Thyroid gland (tissue), 4 donors: ENCODE measurements around the gene TREX2. TPM values are rescaled to one million over a fixed set of nuclear protein-coding genes. Genes with fewer than 3 reads are reported as not detected.
A peak's percentile ranks its signal among the peaks of the same experiment; 100 is the strongest.

Experiments used
- DNase-seq, 2 donors: peaks; one replicate each; pipeline ENCODE4 v3.0.0-alpha.2; 2019
- H3K27ac ChIP-seq, 3 donors: fragments of 200-600 bp; sonication (generic); 1 replicate in 2 of 3; 2 replicates in 1 of 3; pipeline ENCODE4 v1.5.1; 2016 to 2019; ENCODE audit warnings: mild to moderate bottlenecking in 1 of 3, moderate library complexity in 1 of 3
- H3K27me3 ChIP-seq: fragments of 200-600 bp; sonication (generic); one replicate; pipeline ENCODE4 v1.5.1; 2019
- H3K36me3 ChIP-seq, 2 donors: fragments of 200-600 bp; sonication (generic); one replicate each; pipeline ENCODE4 v1.5.1; 2016 to 2019
- H3K4me1 ChIP-seq, 2 donors: fragments of 200-600 bp; sonication (generic); one replicate each; pipeline ENCODE4 v1.5.1; 2017 to 2019
- H3K4me3 ChIP-seq, 3 donors: fragments of 200-600 bp; sonication (generic); replicated peaks in 1 of 3; 1 replicate in 2 of 3; 2 replicates in 1 of 3; pipeline ENCODE4 v1.5.1; 2016; ENCODE audit warnings: mild to moderate bottlenecking in 1 of 3
- H3K9me3 ChIP-seq: fragments of 200-600 bp; sonication (generic); one replicate; pipeline ENCODE4 v1.5.1; 2017
- POLR2A ChIP-seq, 2 donors: fragments of 450-650 bp; IDR thresholded peaks; one replicate each; pipeline ENCODE4 v1.6.1; 2017; ENCODE audit warnings: antibody characterized with exemption in 2 of 2, mild to moderate bottlenecking in 2 of 2, moderate library complexity in 1 of 2
- WGBS, 2 donors: methylation state at CpG; one replicate each; pipeline ENCODE4 v1.1.5; 2017; 5-methylcytosine and 5-hydroxymethylcytosine counted together
- intact Hi-C: fragments of 100-400 bp; cut with DNase I; formaldehyde crosslinking; loops from one replicate; pipeline ENCODE4 v1.15.1; 2023
- total RNA-seq, 4 donors: library from RNA; depleted of rRNA; stranded (reverse); fragments of >200 nt; gene quantifications; one replicate each; pipeline ENCODE4 v1.2.3, GENCODE V29; 2016
- TF ChIP-seq, protein P1 (sequence below), 6 experiments: fragments of 200-600 bp in 3 of 6; fragments of 450-650 bp in 3 of 6; sonication (generic) in 3 of 6; IDR thresholded peaks; one replicate each; pipeline ENCODE4 v1.5.1; 2016 to 2019; ENCODE audit warnings: antibody characterized with exemption in 6 of 6, mild to moderate bottlenecking in 2 of 6, inconsistent platforms in 1 of 6, moderate library complexity in 1 of 6

Gene TREX2
- total RNA-seq, 4 donors from 2014 or later = 0.40 to 8.9 (median 3.2) TPM; not detected in 1

DNA sequence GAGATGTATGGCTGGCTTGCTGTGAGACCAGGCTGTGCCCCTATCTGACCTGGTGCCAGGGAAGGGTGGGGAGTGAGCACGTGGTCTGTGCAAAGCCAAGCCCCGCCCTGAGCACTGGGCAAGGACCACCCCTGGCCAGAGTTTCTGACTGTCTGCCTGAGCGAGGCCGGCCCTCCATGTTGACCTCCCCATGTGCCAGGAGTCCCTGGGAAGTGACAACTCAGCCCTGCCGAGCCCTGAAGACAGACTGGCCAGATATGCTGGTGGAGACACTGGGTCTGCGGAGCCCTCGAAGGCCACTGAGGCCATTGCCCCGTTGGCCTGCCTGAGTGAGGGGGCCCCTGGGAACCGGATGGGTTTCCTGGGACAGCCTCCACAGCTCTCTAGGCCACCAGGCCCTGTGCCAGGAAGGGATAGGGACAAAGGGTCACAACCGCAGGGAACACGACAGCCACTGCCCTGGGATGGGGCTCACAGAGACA is 41.8 kb upstream of the TREX2 start:
- Histone ChIP-seq H3K4me3 (no peak overlapping the region), H3K36me3 (no peaks in the 10 kb centered on the region), H3K27me3 (no peaks in the 10 kb centered on the region), H3K9me3 (no peaks in the 10 kb centered on the region), H3K27ac (no peak overlapping the region), H3K4me1 (peaks cover 0 to 4% of the 10 kb centered on the region in 2 donors)
- 40 to 68% methylated on average over 1 to 7 of the region's 11 CpGs for WGBS, 2 donors
- TF ChIP-seq, protein P1, sequence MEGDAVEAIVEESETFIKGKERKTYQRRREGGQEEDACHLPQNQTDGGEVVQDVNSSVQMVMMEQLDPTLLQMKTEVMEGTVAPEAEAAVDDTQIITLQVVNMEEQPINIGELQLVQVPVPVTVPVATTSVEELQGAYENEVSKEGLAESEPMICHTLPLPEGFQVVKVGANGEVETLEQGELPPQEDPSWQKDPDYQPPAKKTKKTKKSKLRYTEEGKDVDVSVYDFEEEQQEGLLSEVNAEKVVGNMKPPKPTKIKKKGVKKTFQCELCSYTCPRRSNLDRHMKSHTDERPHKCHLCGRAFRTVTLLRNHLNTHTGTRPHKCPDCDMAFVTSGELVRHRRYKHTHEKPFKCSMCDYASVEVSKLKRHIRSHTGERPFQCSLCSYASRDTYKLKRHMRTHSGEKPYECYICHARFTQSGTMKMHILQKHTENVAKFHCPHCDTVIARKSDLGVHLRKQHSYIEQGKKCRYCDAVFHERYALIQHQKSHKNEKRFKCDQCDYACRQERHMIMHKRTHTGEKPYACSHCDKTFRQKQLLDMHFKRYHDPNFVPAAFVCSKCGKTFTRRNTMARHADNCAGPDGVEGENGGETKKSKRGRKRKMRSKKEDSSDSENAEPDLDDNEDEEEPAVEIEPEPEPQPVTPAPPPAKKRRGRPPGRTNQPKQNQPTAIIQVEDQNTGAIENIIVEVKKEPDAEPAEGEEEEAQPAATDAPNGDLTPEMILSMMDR (IDR thresholded peaks at IDR 0.05) = no peak
- TF ChIP-seq POLR2A (IDR thresholded peaks at IDR 0.05) = no peak
- no peak for DNase-seq
- intact Hi-C loops = no loop called here

DNA sequence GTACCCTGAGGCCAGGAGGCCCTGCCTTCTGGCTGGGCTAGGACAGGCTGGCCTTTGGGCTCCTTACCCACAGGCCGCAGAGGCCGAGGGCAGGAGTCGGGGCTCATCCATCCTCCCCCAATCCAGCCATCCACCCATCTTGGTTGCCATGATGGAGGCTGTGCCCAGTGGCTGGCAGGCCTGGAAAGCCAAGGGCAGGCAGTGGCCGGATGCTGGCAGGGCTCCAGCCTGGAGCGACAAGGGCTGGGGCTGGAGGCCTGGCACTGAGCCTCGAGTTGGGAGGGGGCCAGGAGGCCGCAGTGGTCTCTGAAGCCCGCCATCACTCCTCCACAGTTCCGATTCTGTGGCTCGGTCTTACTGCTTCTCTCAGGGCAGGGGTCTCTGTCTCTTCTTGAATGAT is 40.3 kb upstream of the TREX2 start:
- no peaks in the 10 kb centered on the region for H3K27me3 ChIP-seq
- H3K9me3 ChIP-seq = no peaks in the 10 kb centered on the region
- peak; percentile 31 to 35 for DNase-seq
- TF ChIP-seq, protein P1 (IDR thresholded peaks at IDR 0.05) = no peak
- intact Hi-C loops = no loop called here
- H3K4me1 ChIP-seq = peaks cover 0 to 4% of the 10 kb centered on the region in 2 donors
- 77% methylated on average over 5 of the region's 10 CpGs; no CpG with 5 or more reads in 1 of the 2 donors for WGBS, 2 donors
- no peak overlapping the region for H3K4me3 ChIP-seq
- H3K36me3 ChIP-seq = no peaks in the 10 kb centered on the region
- no peak overlapping the region for H3K27ac ChIP-seq

DNA sequence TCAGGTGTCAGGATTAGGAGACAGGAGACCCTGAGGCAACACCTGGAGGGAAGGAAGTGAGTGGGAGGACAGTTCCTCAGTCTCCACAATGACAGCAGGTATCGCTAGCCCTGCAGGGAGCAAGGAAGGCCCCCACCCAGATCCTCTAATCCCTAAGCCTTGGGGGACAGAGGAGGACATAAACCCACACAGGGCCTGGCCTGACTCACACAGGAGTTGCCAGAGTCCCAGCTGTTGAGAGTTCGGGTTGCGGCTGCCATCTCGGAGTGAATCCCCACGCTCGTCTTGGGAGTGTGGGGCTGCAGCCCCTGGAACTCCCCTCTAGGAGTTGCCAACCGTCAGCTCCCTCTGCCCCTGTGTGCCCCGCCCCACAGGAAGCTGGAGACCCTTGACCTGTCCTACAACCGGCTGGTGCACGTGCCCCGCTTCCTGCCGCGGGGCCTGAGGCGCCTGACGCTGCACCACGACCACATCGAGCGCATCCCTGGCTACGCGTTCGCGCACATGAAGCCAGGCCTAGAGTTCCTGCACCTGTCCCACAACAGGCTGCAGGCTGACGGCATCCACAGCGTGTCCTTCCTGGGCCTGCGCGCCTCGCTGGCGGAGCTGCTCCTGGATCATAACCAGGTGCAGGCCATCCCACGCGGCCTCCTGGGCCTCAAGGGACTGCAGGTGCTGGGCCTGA is 39.7 kb upstream of the TREX2 start:
- Histone ChIP-seq H3K4me3 (no peak overlapping the region), H3K4me1 (peaks cover 0 to 4% of the 10 kb centered on the region in 2 donors), H3K9me3 (no peaks in the 10 kb centered on the region), H3K36me3 (no peaks in the 10 kb centered on the region), H3K27ac (no peak overlapping the region), H3K27me3 (no peaks in the 10 kb centered on the region)
- DNase-seq = no peak
- WGBS, 2 donors = 44 to 100% methylated on average over 1 to 4 of the region's 30 CpGs
- intact Hi-C loops = no loop called here
- TF ChIP-seq, protein P1 (IDR thresholded peaks at IDR 0.05) = no peak
- TF ChIP-seq POLR2A (IDR thresholded peaks at IDR 0.05) = no peak

DNA sequence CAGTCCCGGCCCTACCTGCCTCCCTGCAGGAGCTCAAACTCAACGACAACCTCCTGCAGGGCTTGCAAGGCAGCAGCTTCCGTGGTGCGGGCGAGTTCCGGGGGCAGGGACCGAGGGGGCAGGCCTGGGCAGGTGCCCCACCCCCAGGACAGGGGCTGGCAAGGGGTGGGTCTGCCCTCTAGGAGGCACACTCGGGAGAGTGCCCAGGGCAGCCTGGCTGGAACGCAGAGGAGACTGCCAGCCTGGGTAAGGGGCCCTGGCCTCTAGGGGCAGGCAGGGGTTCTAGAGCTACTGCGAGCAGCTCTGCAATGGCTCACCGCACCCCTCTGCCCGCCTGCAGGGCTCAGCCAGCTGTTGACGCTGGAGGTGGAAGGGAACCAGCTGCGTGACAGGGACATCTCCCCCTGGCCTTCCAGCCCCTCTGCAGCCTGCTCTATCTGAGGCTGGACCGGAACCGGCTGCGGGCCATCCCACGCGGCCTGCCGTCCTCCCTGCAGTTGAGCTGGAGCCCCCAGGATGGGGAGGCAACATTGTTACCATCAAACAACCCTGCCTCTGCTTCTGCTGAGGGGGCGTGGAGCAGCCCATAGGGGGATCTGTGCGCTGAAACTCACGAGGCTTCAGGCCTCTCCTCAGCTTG is 36.6 kb upstream of the TREX2 start:
- no peaks in the 10 kb centered on the region for H3K27me3 ChIP-seq
- intact Hi-C loops = no loop called here
- no peaks in the 10 kb centered on the region for H3K36me3 ChIP-seq
- DNase-seq = no peak
- H3K27ac ChIP-seq = no peak overlapping the region
- no peak for TF ChIP-seq POLR2A (IDR thresholded peaks at IDR 0.05)
- TF ChIP-seq, protein P1 (IDR thresholded peaks at IDR 0.05) = no peak
- WGBS, 2 donors = 91 to 100% methylated on average over 2 to 7 of the region's 23 CpGs
- peaks cover 0 to 4% of the 10 kb centered on the region in 2 donors for H3K4me1 ChIP-seq
- H3K4me3 ChIP-seq = no peak overlapping the region
- no peaks in the 10 kb centered on the region for H3K9me3 ChIP-seq

DNA sequence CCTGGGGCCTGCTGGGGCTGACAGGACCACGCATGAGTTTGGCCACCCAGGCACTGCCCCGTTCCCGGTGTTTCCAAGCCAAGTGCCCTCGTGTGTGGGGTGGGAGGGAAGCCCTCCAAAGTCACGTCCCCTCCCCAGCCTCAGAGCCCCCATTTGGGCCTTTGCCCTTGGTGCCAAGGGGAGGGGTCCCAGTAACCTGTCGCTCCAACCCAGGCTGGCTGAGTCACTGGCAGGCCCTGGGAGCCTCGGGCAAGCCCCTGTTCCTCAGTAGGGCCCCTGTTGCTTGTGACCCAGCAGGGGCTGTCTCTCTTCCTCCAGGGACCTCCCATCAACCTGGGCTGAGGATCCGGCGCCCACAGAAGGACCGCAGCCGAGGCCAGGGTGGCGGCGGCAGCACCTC is 35.2 kb upstream of the TREX2 start:
- 93% methylated on average over 3 of the region's 13 CpGs; no CpG with 5 or more reads in 1 of the 2 donors for WGBS, 2 donors
- H3K4me3 ChIP-seq = no peak overlapping the region
- intact Hi-C loops = no loop called here
- no peaks in the 10 kb centered on the region for H3K36me3 ChIP-seq
- H3K4me1 ChIP-seq = no peaks in the 10 kb centered on the region
- DNase-seq = no peak
- H3K27me3 ChIP-seq = no peaks in the 10 kb centered on the region
- no peaks in the 10 kb centered on the region for H3K9me3 ChIP-seq
- TF ChIP-seq, protein P1 (IDR thresholded peaks at IDR 0.05) = no peak
- no peak for TF ChIP-seq POLR2A (IDR thresholded peaks at IDR 0.05)
- no peak overlapping the region for H3K27ac ChIP-seq
